Islet precursor cell (in vitro differentiated cells): Measurements from ENCODE around the gene TAF3.

Experiments
- DNase-seq: peaks from one replicate; pipeline ENCODE4 v3.0.0-alpha.2; 2018

TAF3 gene

DNA sequence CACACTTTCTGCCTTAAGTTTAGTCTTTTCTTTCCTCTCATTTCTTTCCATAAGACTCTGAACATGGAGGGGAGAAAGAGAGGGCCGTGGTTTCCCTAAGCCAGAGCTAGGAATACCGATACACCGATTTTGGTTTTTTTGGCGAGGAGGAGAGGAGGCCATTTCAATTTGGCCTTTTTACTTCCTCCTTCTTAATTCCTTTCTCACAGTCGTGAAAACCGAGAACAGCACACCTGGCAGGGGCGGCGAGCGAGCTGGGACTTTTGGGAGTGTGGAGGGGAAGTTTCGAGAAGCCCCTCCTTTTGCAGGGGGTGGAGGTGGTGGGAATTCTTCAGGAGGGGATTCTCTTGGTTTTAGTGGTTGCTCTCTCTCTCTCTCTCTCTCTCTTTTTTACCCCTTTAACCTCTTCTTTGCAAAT, 242.4 kb downstream of the TAF3 start:
- DNase-seq = no peak

DNA sequence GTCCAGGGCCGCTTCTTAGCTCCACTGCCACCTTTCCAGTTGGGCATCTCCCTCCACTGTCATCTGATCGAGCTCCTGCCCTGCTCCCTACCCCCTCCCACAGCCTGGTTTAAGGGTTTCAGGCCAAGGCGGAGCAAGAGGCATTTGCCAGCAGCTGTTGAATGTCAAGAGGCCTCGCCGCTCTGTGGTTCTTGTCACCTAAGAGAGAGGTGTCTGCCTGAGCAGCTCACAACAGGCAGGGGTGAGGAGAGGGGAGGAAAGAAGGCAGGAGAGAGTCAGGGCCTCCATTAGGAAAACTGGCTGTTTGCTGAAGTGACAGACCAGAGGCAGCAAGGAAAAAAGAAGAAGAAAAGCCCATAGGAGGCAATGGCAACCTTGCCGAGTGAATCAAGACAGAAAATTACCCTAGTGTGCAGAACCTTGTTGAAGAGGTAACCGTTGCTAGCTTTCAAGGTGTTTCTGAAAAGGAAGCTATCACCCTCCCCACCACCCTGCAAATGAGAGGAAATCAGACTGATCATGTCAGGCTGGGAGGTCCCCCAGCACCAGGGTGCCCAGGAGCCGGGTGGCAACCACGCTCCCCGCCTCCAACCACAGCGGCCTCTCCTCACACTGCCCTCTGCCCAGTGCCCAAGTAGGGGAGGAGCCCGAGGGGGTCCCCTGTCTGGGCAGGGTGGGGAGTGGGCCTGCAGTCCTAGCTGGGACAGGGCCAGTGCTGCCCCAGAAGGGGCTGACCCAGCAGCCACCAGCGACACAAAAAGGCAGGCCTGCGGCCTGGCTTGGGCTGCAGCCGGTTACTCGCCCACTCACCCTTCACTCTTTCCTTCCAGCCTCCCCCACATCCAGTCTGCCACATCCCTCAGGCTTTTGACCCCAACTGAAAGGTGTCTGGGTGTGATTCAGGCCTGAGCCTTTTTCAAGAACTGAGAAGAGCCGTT, 243.2 kb downstream of the TAF3 start:
- DNase-seq = peak; percentile 81

DNA sequence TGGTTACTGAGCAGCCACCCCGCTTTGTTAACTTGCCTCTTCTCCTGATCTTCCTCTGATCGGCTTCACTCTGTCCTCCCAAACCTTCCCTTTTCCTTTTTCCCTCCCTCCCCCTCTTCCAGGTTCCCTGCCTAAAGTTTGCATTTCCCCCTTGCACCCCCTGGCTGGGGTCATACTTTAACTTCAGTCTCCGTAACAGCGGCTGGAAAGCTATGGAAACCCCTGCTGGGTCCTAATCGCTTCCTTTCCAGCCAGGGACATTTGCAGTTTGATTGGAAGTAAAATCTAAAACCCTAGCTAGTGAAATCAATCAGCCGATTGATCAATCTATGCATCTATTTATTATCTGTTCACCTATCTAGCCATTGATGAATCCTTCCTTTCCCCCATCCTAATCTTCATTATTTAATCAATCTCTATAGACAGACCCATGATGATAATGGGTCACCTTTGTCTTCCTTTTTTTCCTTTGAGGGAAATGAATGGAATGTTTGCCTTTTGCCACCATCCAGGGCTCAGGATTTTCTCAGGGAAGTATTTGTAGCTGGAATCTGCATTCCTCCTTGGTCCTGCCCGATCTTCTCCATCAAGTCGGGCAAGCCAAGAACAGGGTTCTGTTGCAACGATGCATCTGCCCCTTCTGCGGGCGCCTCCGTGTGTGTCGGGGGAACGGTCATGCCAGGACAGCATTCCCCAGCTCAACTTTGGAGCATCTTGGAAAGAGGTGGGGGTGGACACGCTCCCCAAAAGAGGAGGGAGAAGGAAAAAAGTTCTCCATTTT, 245.0 kb downstream of the TAF3 start:
- DNase-seq = peak; percentile 46

DNA sequence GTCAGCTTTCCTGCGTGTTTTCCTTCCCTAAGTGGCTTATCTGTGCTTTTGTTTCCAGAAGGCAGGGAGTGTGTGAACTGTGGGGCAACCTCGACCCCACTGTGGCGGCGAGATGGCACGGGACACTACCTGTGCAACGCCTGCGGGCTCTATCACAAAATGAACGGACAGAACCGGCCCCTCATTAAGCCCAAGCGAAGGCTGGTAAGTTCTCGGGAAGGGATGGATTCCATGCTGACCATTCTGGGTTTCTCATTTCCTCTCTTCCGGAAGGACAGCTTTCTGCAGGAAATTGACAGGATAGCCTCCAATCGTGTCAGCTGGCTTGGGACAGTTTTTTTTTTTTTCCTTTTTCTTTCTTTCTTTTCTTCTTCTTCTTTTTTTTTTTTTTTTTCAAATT, 245.6 kb downstream of the TAF3 start:
- DNase-seq = no peak

DNA sequence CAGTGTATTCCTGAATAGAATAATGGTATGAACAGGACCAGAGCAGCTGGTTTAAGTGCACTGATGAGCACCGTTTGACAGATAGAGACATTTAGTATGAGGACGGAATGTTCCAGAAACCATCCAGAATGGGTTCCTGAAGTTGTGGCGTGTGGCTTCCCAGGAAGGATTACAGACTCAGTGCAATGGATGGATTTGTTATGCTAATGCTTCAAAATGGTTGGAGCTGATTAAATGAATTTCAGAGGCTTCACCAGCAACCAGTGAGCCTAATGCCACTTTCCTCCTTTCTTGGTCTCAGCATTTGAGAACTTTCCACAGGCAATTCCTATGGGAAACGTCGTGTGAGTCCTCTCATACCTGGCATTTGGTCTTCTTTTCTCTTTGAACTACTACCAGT, 246.1 kb downstream of the TAF3 start:
- DNase-seq = no peak

DNA sequence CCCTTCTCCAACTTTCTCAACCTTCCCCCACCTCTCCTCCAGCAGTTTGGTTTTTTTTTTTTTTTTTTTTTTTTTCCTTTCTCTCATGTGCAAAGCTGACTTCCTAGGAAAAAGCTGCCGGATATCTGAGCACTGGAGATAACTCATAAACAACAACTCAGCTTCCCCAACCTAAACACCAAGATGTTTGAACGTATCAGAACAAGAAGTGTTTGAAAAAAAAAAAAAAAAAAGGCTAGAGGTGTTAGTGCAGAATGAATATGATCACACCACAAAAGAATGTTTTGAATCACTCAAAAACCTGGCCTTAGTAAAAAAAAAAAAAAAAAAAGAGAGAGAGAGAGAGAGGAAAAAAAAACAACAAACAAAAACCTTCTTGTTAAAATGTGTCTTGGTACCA, 247.3 kb downstream of the TAF3 start:
- DNase-seq = no peak

DNA sequence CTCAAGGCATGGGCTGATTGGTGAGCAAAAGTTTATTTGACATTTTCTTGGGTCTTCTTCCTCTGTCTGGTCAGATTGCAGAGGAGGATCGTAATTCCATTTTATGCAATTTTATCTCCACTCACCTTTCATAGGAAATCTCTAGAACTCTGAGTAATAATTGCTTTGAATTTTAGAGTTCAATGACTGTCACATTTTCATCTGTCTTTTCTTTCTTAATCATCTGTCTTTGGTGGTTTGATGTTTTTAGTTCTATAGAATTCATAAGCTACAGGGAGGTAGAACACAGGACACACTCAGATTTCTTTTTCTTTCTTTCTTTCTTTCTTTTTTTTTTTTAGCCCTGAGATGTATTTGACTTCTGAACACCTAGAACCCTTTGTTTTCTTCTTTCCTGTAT, 247.8 kb downstream of the TAF3 start:
- DNase-seq = no peak
